HG03378 (cell line): Measurements from ENCODE around the gene TTC38.

ENCODE experiments used
- ATAC-seq: cut with Tn5 transposase; IDR thresholded peaks from one replicate; pipeline ENCODE4 v1.9.1; 2021; ENCODE audit warnings: mild to moderate bottlenecking, moderate library complexity; ENCODE audit not compliant: unreplicated experiment

Gene TTC38

DNA sequence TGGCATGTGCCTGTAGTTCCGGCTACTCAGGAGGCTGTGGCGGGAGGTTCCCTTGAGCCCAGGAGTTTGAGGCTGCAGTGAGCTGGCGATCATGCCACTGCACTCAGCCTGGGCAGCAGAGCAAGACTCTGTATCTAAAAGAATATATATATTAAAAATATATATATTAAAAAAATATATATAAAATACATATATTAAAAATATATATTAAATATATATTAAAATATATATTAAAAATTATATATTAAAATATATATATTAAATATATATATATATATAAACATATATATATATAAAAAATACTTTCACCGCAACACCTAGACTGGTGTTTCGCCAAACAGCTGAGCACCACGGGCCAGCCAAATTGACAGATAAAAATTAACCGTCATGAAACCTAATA lies 8.8 kb downstream of the TTC38 start:
- no peak for ATAC-seq

GRCh38 chr22:46278656-46279645 lies 11.1 kb downstream of the TTC38 start:
- no peak for ATAC-seq

GRCh38 chr22:46280063-46280817 lies 12.4 kb downstream of the TTC38 start:
- no peak for ATAC-seq

- no peak for ATAC-seq
Observed at GRCh38 chr22:46280999-46281623, 13.3 kb downstream of the TTC38 start.

DNA sequence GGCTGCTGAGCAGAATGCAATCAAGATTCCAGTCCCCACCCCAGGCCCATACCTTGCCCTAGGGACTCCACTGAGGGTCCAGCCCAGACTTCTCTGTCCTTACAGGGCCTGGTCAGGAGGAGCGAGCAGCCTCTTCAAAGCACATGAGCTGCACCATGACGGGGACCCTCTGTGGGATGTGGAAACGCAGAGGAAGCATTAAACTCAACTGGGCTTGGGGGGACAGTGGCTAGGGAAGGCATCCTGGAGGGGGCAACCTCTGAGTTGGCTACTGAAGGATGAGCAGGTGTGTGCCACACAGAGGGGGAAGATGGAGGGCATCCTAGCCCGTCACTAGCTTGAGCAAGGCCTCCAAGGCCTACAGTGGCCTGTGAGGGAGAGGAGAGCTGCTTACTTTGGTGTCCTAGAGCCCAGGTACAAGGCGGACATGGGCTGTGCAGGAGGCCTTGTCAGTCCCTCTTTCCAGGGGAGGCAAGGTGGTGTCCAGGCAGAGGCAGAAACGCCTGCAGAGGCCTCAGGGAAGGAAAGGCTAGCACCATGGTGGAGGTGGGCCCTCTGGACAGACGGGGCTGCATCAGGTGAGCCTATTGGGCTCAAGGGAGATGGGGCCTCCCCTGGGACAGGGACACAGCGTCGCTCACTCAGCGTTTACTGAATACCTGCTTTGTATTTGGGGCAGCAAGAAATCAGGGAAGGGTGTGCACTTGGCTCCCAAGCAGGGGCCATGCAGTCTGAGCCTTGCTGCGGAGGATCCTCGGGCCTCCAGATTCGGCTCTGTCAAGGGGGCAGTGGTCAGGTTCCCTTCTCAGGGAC lies 14.3 kb downstream of the TTC38 start:
- ATAC-seq, result no peak

GRCh38 chr22:46286006-46286405 lies 18.2 kb downstream of the TTC38 start:
- no peak for ATAC-seq

GRCh38 chr22:46286941-46287872 lies 19.4 kb downstream of the TTC38 start:
- no peak for ATAC-seq

- no peak for ATAC-seq
Observed at GRCh38 chr22:46287873-46288751, 20.3 kb downstream of the TTC38 start.

- no peak for ATAC-seq
Observed at GRCh38 chr22:46288846-46289243, 21.0 kb downstream of the TTC38 start.

- ATAC-seq, result no peak
Observed at GRCh38 chr22:46289244-46289891, 21.6 kb downstream of the TTC38 start.

GRCh38 chr22:46290121-46290842 lies 22.5 kb downstream of the TTC38 start:
- ATAC-seq, result no peak

GRCh38 chr22:46290843-46291785 lies 23.3 kb downstream of the TTC38 start:
- ATAC-seq, result no peak

DNA sequence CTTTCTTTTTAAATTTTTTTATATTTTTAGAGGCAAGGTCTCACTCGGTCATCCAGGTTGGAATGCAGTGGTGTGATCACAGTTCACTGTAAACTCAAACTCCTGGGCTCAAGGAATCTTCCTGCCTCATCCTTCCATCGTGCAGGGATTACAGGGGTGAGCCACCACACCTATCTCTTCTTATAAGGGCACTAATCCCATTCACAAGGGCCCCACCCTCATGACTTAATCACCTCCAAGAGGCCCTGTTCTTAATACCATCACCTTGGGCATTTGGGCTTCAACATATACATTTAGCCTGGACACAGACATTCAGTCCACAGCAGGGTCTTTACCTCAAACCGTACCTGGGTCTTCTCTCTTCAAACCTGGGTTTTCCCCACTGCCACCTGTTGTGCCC lies 24.4 kb downstream of the TTC38 start:
- no peak for ATAC-seq

- no peak for ATAC-seq
Observed at GRCh38 chr22:46292732-46293131, 24.9 kb downstream of the TTC38 start.

- ATAC-seq, result no peak
Observed at GRCh38 chr22:46293577-46294260, 25.9 kb downstream of the TTC38 start.

- ATAC-seq, result no peak
Observed at GRCh38 chr22:46294784-46295183, 27.0 kb downstream of the TTC38 start.
